Liver (tissue), 3 donors: ENCODE data around the gene TSTD2.

ENCODE experiments used
- FOXA1 ChIP-seq: IDR thresholded peaks from 2 replicates; pipeline ENCODE4 v1.6.1; 2016; ENCODE audit warnings: antibody characterized with exemption
- RAD21 ChIP-seq, 2 donors: IDR thresholded peaks; 2 replicates each; pipeline ENCODE4 v1.6.1; 2016; ENCODE audit warnings: antibody characterized with exemption in 2 of 2, mild to moderate bottlenecking in 2 of 2
- SP1 ChIP-seq: IDR thresholded peaks from 2 replicates; pipeline ENCODE4 v1.6.1; 2018; ENCODE audit warnings: antibody characterized with exemption, mild to moderate bottlenecking
- TAF1 ChIP-seq: conservative IDR thresholded peaks from 2 replicates; pipeline ENCODE4 v1.6.1; 2016; ENCODE audit warnings: antibody characterized with exemption, mild to moderate bottlenecking
- TF ChIP-seq, protein P1 (sequence below): fragments of 150-350 bp; IDR thresholded peaks from 2 replicates; pipeline ENCODE4 v1.5.1; 2017; ENCODE audit warnings: improper control_type of control experiment, low read depth, low read length; ENCODE audit not compliant: missing input control
- TF ChIP-seq, protein P2 (sequence below): IDR thresholded peaks from 2 replicates; pipeline ENCODE4 v1.6.1; 2016; ENCODE audit warnings: antibody characterized with exemption, mild to moderate bottlenecking
- TF ChIP-seq, protein P3 (sequence below): IDR thresholded peaks from 2 replicates; pipeline ENCODE4 v1.6.1; 2016; ENCODE audit warnings: antibody characterized with exemption
- donor health status: healthy.
- donor health status: healthy.

DNA sequence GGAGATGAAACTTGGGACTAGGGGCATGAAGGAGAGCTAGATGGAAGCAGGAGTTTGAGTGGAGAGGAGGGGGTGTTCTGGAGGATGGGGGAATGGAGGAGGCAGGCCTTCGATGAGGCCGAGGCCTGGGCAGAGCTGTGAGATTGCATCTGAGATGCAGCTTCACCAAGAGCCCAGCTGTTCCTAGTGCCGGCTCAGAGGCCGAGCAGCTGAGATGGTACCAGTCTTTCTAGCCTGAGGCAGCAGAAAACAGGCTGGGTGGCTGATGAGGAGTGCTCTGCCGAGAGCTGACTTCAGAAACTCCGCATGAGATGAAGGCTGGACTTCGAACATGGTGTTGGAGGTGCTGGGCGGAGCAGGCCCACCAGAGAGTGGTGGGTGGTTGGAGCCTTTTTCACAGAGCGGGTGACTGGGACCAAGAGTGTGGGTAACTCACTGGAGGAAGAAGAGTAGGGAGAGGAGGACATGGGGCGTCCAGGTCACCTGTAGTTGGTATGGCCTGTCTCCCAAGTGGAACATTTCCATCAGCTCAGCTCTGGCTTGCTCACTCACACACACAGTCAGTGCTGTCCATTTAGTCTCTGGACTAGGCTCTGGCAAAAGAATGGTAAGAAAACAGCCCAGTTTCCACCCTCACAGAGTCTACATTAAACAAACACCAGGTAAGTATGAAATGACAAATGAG is 77.0 kb downstream of the TSTD2 start:
- TF ChIP-seq, protein P1, sequence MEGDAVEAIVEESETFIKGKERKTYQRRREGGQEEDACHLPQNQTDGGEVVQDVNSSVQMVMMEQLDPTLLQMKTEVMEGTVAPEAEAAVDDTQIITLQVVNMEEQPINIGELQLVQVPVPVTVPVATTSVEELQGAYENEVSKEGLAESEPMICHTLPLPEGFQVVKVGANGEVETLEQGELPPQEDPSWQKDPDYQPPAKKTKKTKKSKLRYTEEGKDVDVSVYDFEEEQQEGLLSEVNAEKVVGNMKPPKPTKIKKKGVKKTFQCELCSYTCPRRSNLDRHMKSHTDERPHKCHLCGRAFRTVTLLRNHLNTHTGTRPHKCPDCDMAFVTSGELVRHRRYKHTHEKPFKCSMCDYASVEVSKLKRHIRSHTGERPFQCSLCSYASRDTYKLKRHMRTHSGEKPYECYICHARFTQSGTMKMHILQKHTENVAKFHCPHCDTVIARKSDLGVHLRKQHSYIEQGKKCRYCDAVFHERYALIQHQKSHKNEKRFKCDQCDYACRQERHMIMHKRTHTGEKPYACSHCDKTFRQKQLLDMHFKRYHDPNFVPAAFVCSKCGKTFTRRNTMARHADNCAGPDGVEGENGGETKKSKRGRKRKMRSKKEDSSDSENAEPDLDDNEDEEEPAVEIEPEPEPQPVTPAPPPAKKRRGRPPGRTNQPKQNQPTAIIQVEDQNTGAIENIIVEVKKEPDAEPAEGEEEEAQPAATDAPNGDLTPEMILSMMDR = no peak
- TF ChIP-seq, protein P2, sequence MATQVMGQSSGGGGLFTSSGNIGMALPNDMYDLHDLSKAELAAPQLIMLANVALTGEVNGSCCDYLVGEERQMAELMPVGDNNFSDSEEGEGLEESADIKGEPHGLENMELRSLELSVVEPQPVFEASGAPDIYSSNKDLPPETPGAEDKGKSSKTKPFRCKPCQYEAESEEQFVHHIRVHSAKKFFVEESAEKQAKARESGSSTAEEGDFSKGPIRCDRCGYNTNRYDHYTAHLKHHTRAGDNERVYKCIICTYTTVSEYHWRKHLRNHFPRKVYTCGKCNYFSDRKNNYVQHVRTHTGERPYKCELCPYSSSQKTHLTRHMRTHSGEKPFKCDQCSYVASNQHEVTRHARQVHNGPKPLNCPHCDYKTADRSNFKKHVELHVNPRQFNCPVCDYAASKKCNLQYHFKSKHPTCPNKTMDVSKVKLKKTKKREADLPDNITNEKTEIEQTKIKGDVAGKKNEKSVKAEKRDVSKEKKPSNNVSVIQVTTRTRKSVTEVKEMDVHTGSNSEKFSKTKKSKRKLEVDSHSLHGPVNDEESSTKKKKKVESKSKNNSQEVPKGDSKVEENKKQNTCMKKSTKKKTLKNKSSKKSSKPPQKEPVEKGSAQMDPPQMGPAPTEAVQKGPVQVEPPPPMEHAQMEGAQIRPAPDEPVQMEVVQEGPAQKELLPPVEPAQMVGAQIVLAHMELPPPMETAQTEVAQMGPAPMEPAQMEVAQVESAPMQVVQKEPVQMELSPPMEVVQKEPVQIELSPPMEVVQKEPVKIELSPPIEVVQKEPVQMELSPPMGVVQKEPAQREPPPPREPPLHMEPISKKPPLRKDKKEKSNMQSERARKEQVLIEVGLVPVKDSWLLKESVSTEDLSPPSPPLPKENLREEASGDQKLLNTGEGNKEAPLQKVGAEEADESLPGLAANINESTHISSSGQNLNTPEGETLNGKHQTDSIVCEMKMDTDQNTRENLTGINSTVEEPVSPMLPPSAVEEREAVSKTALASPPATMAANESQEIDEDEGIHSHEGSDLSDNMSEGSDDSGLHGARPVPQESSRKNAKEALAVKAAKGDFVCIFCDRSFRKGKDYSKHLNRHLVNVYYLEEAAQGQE = no peak
- TF ChIP-seq FOXA1 (no peak), TAF1 (no peak), RAD21 (IDR thresholded peaks at IDR 0.05) (no peak), SP1 (no peak)
- TF ChIP-seq, protein P3, sequence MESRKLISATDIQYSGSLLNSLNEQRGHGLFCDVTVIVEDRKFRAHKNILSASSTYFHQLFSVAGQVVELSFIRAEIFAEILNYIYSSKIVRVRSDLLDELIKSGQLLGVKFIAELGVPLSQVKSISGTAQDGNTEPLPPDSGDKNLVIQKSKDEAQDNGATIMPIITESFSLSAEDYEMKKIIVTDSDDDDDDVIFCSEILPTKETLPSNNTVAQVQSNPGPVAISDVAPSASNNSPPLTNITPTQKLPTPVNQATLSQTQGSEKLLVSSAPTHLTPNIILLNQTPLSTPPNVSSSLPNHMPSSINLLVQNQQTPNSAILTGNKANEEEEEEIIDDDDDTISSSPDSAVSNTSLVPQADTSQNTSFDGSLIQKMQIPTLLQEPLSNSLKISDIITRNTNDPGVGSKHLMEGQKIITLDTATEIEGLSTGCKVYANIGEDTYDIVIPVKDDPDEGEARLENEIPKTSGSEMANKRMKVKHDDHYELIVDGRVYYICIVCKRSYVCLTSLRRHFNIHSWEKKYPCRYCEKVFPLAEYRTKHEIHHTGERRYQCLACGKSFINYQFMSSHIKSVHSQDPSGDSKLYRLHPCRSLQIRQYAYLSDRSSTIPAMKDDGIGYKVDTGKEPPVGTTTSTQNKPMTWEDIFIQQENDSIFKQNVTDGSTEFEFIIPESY = no peak
